RWPE2 (cell line): Measurements from ENCODE around the gene MICALL2.

Source experiments
- ATAC-seq: fragments of 200-7000 bp; cut with Tn5 transposase; 3 replicates; pipeline ENCODE4 v1.9.1; 2021; ENCODE audit warnings: low read depth
- DNase-seq: peaks from one replicate; pipeline ENCODE4 v3.0.0-alpha.2; 2020; ENCODE audit warnings: low spot score
- H3K27ac ChIP-seq: fragments of 450-650 bp; 2 replicates; pipeline ENCODE4 v1.5.1; 2017; ENCODE audit warnings: mild to moderate bottlenecking; ENCODE audit not compliant: poor library complexity, severe bottlenecking
- H3K27me3 ChIP-seq: fragments of 250-450 bp; sonication (Bioruptor Pico); 2 replicates; pipeline ENCODE4 v1.5.1; 2021; ENCODE audit warnings: mild to moderate bottlenecking, moderate library complexity; ENCODE audit not compliant: insufficient read depth, poor library complexity, severe bottlenecking
- H3K36me3 ChIP-seq: fragments of 250-450 bp; sonication (Bioruptor Pico); 2 replicates; pipeline ENCODE4 v1.5.1; 2020; ENCODE audit warnings: low read depth, mild to moderate bottlenecking, moderate library complexity
- H3K4me1 ChIP-seq: fragments of 250-450 bp; sonication (Bioruptor Pico); 2 replicates; pipeline ENCODE4 v1.5.1; 2021; ENCODE audit warnings: mild to moderate bottlenecking, moderate library complexity; ENCODE audit not compliant: insufficient read depth, poor library complexity, severe bottlenecking
- H3K4me3 ChIP-seq: fragments of 250-450 bp; sonication (Bioruptor Pico); 2 replicates; pipeline ENCODE4 v1.5.1; 2021; ENCODE audit warnings: mild to moderate bottlenecking, moderate library complexity; ENCODE audit not compliant: severe bottlenecking
- H3K9me3 ChIP-seq: fragments of 250-450 bp; sonication (Bioruptor Pico); 2 replicates; pipeline ENCODE4 v1.5.1; 2021; ENCODE audit warnings: mild to moderate bottlenecking, moderate library complexity; ENCODE audit not compliant: severe bottlenecking
- CTCF ChIP-seq: fragments of 450-650 bp; IDR thresholded peaks from one replicate; pipeline ENCODE4 v1.5.1; 2017; ENCODE audit warnings: mild to moderate bottlenecking, moderate library complexity; ENCODE audit not compliant: poor library complexity, severe bottlenecking

MICALL2 gene

GRCh38 chr7:1388703-1389335, 70.5 kb downstream of the MICALL2 start:
- Histone ChIP-seq H3K36me3 (no peaks in the 10 kb centered on the region), H3K27me3 (peaks cover 59% of the 10 kb centered on the region), H3K9me3 (no peaks in the 10 kb centered on the region), H3K4me1 (no peaks in the 10 kb centered on the region), H3K4me3 (no peak overlapping the region), H3K27ac (no peak overlapping the region)
- no peak for TF ChIP-seq CTCF
- DNase-seq (no peak), ATAC-seq (no peak)

- peaks cover 59% of the 10 kb centered on the region for H3K27me3 ChIP-seq
- H3K9me3 ChIP-seq: no peaks in the 10 kb centered on the region
- no peaks in the 10 kb centered on the region for H3K36me3 ChIP-seq
- H3K27ac ChIP-seq: no peak overlapping the region
- ATAC-seq: no peak
- H3K4me1 ChIP-seq: no peaks in the 10 kb centered on the region
- no peak overlapping the region for H3K4me3 ChIP-seq
- no peak for TF ChIP-seq CTCF
- DNase-seq: no peak
These were observed 71.1 kb downstream of the MICALL2 start for GRCh38 chr7:1388021-1388702.

- H3K27ac ChIP-seq: no peak overlapping the region
- no peaks in the 10 kb centered on the region for H3K4me1 ChIP-seq
- DNase-seq (no peak), ATAC-seq (no peak)
- no peak overlapping the region for H3K4me3 ChIP-seq
- no peaks in the 10 kb centered on the region for H3K36me3 ChIP-seq
- no peak for TF ChIP-seq CTCF
- peaks cover 59% of the 10 kb centered on the region for H3K27me3 ChIP-seq
- H3K9me3 ChIP-seq: no peaks in the 10 kb centered on the region
These were observed 72.0 kb downstream of the MICALL2 start for GRCh38 chr7:1387261-1387660.

- no peaks in the 10 kb centered on the region for H3K36me3 ChIP-seq
- peaks cover 59% of the 10 kb centered on the region for H3K27me3 ChIP-seq
- DNase-seq: no peak
- no peak; the same call in 2 of the 3 replicates for ATAC-seq
- TF ChIP-seq CTCF: no peak
- no peak overlapping the region for H3K27ac ChIP-seq
- H3K4me3 ChIP-seq: no peak overlapping the region
- H3K4me1 ChIP-seq: no peaks in the 10 kb centered on the region
- no peaks in the 10 kb centered on the region for H3K9me3 ChIP-seq
These were observed 72.5 kb downstream of the MICALL2 start for GRCh38 chr7:1386623-1387220.
